GM12878 (cell line): ENCODE data around the gene HOXD10. TPM values are rescaled to one million over a fixed set of nuclear protein-coding genes. Genes with fewer than 3 reads are reported as not detected.

Experiments
- ATF7 ChIP-seq: fragments of 450-650 bp; IDR thresholded peaks from 2 replicates; pipeline ENCODE4 v1.6.1; 2016; ENCODE audit warnings: low read depth, mild to moderate bottlenecking
- BCL3 ChIP-seq: IDR thresholded peaks from 2 replicates; pipeline ENCODE4 v1.6.1; 2011; ENCODE audit warnings: borderline replicate concordance, low read depth, mild to moderate bottlenecking, moderate library complexity, low read length; ENCODE audit not compliant: insufficient read depth, poor library complexity, severe bottlenecking
- BRCA1 ChIP-seq: IDR thresholded peaks from 2 replicates; pipeline ENCODE4 v1.6.1; 2011; ENCODE audit warnings: low read depth, low read length, improper control_type of control experiment
- CBX3 ChIP-seq: fragments of 200-600 bp; sonication (generic); IDR thresholded peaks from 2 replicates; pipeline ENCODE4 v1.6.1; 2016; ENCODE audit warnings: low read depth, borderline replicate concordance
- CEBPZ ChIP-seq: fragments of 150-350 bp; IDR thresholded peaks from 2 replicates; pipeline ENCODE4 v1.6.1; 2016; ENCODE audit warnings: low read depth, low read length
- FOXM1 ChIP-seq: IDR thresholded peaks from 2 replicates; pipeline ENCODE4 v1.6.1; 2012; ENCODE audit warnings: low read depth, mild to moderate bottlenecking, inconsistent platforms, low read length, moderate library complexity
- IKZF1 ChIP-seq: fragments of 450-650 bp; conservative IDR thresholded peaks from 2 replicates; pipeline ENCODE4 v1.6.1; 2017; ENCODE audit warnings: antibody characterized with exemption, mild to moderate bottlenecking
- KDM1A ChIP-seq: fragments of 200-600 bp; sonication (generic); IDR thresholded peaks from 2 replicates; pipeline ENCODE4 v1.6.1; 2016; ENCODE audit warnings: borderline replicate concordance
- MXI1 ChIP-seq: fragments of 150-350 bp; IDR thresholded peaks from 2 replicates; pipeline ENCODE4 v1.6.1; 2011; ENCODE audit warnings: low read depth, mild to moderate bottlenecking, inconsistent platforms, low read length, improper control_type of control experiment
- MYC ChIP-seq: IDR thresholded peaks from 2 replicates; pipeline ENCODE4 v1.6.1; 2011; ENCODE audit warnings: mild to moderate bottlenecking, low read length, moderate library complexity, inconsistent platforms; ENCODE audit not compliant: insufficient read depth, insufficient replicate concordance, insufficient read length, severe bottlenecking
- POU2F2 ChIP-seq: IDR thresholded peaks from 3 replicates; pipeline ENCODE4 v1.6.1; 2011; ENCODE audit warnings: low read depth, mild to moderate bottlenecking, low read length, borderline replicate concordance
- RAD21 ChIP-seq: IDR thresholded peaks from 2 replicates; pipeline ENCODE4 v1.6.1; 2011; ENCODE audit warnings: mild to moderate bottlenecking, low read depth, low read length, moderate library complexity; ENCODE audit not compliant: insufficient read depth
- SMC3 ChIP-seq: IDR thresholded peaks from 2 replicates; pipeline ENCODE4 v1.6.1; 2011; ENCODE audit warnings: low read length, improper control_type of control experiment, borderline replicate concordance
- YY1 ChIP-seq: IDR thresholded peaks from 2 replicates; pipeline ENCODE4 v1.6.1; 2011; ENCODE audit warnings: low read depth, mild to moderate bottlenecking, low read length
- ZBTB4 ChIP-seq: fragments of 450-650 bp; formaldehyde crosslinking; IDR thresholded peaks from 2 replicates; pipeline ENCODE4 v1.4.0; 2022; ENCODE audit warnings: mild to moderate bottlenecking, moderate library complexity
- ZNF24 ChIP-seq: fragments of 450-650 bp; IDR thresholded peaks from 2 replicates; pipeline ENCODE4 v1.6.1; 2017; ENCODE audit warnings: antibody characterized with exemption, mild to moderate bottlenecking
- ZNF687 ChIP-seq: fragments of 450-650 bp; IDR thresholded peaks from 2 replicates; pipeline ENCODE4 v1.6.1; 2017; ENCODE audit warnings: mild to moderate bottlenecking, moderate library complexity
- polyA plus RNA-seq, 11 experiments: library from polyadenylated mRNA; depleted of rRNA in 4 of 11; unstranded in 6 of 11; stranded (reverse) in 5 of 11; fragments of >200 nt; fragmentation: Nextera tagmentation in 4 of 11; fragmentation: Illumina TruSeq in 1 of 11; extraction: Ambion mirVana in 4 of 11; extraction: Trizol in 1 of 11; gene quantifications; 1 replicate in 1 of 11; 2 replicates in 10 of 11; pipeline versions ENCODE4 v1.2.1 to v1.2.3, GENCODE V29; 2011 to 2016; ENCODE audit warnings: inconsistent platforms in 2 of 11, missing spikeins in 2 of 11, low read depth in 1 of 11
- total RNA-seq, 4 experiments: library from RNA; depleted of rRNA in 3 of 4; stranded (reverse); fragments of >200 nt in 3 of 4; fragmentation: Illumina TruSeq in 1 of 4; extraction: Trizol in 1 of 4; gene quantifications; 2 replicates each; pipeline versions ENCODE4 v1.2.1 to v1.2.3, GENCODE V29; 2013 to 2021

HOXD10 gene
- total and polyA plus RNA-seq, 10 of the 15 experiments (the other 5 are each of a cell fraction or from before 2014, with no cell fraction given), result not detected

GRCh38 chr2:176140513-176141317, 24.1 kb downstream of the HOXD10 start (continued):
- TF ChIP-seq ZBTB4 (CRISPR knock-in tag), result no peak
- TF ChIP-seq MXI1, result no peak
- TF ChIP-seq ATF7, result no peak
- peak; percentile 76 for TF ChIP-seq IKZF1
- TF ChIP-seq ZNF24, result no peak
- peak; percentile 59; the same call in 1 of the 2 replicates for TF ChIP-seq YY1
- TF ChIP-seq KDM1A, result no peak
- no peak for TF ChIP-seq BRCA1
- TF ChIP-seq ZNF687, result 0 out of 2 replicates have a peak, but pooled peaks have one; percentile 25
- peak; percentile 95 for TF ChIP-seq RAD21
- TF ChIP-seq CBX3, result no peak
- 0 out of 3 replicates have a peak, but pooled peaks have one; percentile 34 for TF ChIP-seq POU2F2
- TF ChIP-seq CEBPZ, result no peak
- TF ChIP-seq MYC, result no peak
- no peak for TF ChIP-seq BCL3
- TF ChIP-seq SMC3, result peak; percentile 87
- TF ChIP-seq FOXM1, result peak; percentile 34; the same call in 1 of the 2 replicates
